Measurements from ENCODE around the gene MAPK13.
"Not testable (repeated sequence)": the region's sequence is repeated elsewhere in the genome, so short reads cannot be mapped to it uniquely, and the experiment has no call there.

The MAPK13 gene

DNA sequence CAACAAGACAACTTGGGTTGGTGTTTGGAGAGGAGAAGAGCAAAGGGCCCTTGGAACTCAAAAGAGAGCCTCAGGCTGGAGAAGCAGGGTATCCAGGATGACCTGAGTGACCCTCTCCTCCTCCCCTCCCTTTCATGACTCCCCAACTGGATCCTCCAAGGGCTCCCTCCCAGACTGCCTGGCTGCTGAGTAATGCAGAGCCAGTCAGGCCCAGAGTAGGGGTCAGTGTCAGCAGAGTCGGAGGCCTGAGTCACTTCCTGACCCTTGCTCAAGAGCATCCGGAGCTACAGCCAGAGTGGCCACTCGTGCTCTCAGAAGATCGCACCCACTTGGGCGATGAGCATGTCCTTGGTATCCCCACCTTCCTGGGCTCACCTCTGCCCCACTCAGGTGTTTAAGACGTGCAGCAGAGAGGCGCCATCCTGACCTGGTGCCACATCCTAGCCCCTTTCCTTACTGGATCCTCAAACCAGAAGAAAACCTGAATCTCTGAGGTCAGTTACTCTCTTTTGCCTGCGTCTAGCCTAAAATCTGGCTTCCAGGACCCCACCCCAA, 2.8 kb upstream of the MAPK13 start:
- DNase-seq (ENCODE audit: low spot score) = no peak

DNA sequence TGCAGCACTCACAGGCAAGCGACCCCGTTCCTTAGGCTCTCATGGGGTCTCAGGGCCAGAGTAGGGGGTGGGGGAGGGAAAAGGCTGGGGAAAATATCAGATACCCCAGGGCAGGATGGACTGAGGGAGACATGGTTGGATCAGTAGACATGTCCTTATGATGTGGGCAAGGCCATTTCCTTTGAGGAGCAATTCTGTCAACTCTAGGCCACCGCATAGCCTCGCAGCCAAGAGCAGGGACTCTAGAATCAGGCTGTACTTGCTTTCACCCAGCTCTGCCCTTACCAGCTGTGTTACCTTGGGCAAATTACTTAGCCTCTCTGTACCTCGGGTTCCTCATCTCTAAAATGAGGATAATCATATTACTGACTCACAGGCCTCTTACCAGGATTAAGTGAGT, 2.2 kb upstream of the MAPK13 start:
- no peak for DNase-seq (ENCODE audit: low spot score)

DNA sequence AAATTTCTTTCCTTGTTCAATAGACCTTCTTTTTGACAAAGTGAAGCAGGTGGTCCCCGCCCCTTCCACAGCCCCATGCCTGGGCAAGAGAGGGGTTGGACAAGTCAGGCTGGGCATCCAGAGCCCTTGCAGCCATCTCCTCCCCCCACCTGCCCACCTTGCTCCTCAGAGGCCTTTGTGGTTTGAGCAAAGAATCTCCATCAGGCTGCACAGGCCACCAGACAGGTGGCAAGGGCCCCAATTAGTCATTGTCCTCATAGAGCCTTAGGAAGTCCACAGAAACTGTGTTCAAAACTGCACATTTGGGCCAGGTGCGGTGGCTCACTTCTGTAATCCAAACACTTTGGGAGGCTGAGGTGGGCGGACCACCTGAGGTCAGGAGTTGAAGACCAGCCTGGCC, 1.5 kb upstream of the MAPK13 start:
- DNase-seq (ENCODE audit: low spot score) = no peak

DNA sequence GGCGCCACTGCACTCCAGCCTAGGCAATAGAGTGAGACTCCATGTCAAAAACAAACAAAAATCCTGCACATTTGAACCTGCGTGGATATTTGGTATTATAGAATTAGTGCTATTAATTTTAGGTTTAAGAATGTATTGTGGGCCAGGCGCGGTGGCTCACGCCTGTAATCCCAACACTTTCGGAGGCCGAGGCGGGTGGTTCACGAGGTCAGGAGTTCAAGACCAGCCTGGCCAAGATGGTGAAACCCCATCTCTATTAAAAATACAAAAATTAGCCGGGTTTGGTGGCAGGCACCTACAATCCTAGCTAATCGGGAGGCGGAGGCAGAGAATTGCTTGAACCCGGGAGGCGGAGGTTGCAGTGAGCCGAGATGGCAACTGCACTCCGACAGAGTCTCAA, 979 bp upstream of the MAPK13 start:
- DNase-seq (ENCODE audit: low spot score) = not testable (repeated sequence)

DNA sequence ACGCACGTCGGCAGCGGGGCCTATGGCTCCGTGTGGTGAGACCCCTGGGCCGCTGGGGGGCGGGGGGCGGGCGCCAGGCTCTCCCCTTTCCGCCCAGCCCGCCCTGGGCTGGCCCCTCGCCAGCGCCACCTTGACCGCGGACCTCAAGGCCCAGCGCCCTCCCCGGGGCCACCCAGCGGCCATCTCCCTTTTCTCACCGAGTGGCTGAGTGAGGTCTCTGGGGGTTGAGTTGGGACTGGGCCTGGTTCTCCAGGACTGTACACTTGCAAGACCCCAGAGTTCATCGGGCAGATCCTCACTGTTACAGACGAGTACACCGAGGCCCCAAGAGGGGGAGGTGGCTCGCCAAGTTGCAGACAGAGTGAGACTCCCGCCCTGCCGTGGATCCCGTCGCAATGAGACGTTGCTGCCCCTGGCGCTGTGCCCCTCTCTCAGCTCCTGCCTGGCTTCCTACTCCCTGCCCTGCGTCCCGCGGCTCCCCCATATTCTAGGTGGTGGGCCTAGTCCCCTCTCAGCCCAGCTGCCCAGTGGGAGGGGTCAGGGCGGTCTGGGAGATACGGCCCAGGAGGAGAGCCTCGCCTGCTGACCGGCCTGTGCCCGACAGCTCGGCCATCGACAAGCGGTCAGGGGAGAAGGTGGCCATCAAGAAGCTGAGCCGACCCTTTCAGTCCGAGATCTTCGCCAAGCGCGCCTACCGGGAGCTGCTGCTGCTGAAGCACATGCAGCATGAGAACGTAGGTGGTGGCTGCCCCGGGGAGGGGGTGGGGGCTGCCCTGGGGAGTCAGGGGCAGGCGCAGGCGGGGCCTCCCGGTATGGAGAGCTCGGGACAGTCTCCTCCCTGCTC, 576 bp downstream of the MAPK13 start:
- no peak for DNase-seq (ENCODE audit: low spot score)

DNA sequence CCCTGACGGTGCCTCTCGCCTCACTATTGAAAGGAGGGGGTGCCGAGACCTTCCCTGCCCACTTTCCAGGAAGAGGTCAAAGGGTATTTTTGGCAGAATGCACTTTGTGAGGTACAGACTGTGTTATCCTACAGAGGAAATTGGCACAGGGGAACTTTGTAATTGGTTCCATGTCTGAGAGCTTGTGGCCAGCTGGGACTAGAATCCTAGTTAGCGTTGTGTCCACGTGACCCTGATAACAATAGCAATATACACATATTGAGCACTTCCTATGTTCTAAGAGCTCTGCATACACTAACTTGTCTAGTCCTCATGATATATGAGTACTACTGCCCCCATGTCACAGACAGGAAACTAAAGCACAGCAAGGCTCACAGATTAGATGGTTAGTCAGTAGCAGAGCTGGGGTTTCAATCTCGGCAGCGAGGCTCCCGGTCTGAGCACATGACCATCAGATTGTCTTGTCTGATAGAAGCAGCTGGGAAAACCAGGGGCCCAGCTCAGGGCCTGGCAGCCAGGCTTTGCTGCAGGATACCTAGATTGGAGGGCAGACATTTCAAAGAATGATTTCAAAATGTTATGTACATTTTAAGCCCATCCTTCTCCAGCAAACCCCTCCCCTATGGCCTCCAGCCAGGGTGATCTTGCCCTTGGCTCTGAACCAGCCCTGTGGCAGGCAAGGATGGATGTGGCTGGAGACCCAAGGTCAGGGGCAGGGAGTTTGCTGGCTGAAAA, 1.4 kb downstream of the MAPK13 start:
- DNase-seq (ENCODE audit: low spot score) = no peak

DNA sequence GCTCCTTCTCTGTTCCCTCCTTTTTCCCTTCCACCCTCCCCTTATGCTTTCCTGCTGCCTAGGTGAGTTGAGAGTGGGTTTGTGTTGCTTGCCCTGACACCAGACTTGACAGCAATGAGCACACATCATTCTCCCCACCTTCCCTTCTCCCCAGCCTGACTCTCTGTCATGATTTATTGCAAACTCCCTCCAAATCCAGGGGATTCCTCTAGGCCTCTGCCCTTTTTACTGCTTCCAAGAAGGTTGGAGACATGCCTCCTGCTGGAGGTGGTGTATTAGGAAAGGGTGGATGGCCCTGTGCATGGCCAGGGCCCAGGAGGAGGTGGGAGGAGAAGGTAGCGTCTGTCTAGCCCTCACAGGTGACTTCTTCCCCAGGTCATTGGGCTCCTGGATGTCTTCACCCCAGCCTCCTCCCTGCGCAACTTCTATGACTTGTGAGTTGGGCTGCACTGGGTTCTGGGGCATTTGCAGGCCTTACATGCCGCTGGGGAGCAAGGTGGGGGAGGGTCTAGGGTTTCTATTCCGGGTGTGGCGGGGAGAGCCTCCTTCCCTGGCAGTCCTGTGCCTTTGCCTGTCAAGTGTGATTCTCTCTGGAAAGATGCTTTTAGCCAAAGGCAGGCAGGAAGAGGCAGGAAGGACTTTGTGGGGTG, 2.1 kb downstream of the MAPK13 start:
- no peak for DNase-seq (ENCODE audit: low spot score)

DNA sequence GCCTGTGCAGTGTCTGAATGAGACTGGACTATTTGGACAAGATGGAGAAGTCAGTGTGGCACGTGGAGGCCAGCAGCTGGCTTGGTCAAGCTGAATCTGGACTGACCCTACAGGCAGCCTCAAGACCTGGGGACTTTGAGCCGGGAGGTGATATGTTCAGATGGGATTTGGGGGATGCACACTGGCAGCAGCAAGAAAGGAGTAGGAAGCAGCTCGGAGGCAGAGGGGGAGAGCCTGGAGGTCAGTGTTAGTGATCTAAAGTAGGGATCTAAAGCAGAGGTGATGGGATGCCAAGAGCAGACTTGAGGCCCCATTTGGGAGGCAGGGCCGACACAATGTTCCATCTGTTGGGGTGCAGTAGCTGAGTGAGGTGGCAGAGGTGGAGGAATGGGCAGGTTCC, 2.8 kb downstream of the MAPK13 start:
- DNase-seq (ENCODE audit: low spot score) = no peak

DNA sequence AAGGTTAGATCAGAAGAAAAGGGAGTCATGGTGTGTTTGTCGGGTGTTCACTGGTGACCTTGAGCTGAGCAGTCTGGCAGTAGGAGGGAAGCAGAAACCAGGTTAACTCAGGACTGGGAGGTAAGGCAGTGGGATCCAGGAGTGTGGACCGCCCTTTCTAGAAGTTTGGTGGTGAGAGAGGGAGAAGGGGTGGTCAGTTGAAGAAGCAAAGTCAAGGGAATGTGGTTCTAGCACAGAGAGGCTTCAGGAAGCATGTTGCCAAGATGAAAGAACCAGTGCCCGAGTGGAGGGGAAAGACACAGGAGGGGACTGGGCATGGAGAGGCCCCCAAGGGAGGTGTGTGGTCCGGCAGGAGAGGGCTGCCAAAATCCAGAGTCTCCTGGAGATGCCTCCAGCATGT, 3.6 kb downstream of the MAPK13 start:
- DNase-seq (ENCODE audit: low spot score) = no peak

DNA sequence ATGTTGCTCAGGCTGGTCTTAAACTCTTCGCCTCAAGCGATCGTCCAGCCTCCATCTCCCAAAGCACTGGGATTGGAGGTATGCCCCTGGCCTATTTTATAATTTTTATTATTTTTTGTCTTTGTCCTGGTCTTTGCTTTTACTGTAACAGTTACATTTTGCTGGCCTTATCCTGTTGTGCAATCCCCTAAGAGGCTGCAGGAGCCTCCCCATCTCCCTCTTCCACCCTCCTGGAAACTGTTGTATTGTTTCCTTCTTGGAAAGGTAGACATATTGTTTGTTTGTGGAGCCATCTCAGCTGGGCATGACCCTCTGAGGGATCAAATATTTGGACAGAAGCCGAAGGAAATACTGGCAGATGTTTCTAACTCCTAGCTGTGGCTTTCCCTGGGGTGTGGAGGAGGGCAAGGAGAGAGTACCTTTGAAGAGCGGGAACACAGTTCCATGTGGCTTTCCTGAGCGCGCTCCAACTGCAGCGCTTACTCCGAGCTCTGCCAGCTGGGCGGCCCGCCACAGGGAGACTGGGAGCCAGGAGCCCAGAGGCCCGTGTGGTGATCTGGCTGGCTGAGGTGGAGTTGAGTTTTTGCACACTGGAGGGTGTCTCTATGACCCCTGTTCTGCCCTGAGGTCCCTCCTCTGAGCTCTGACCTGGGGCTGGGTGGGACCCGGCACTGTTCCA, 4.9 kb downstream of the MAPK13 start:
- no peak for DNase-seq (ENCODE audit: low spot score)

DNA sequence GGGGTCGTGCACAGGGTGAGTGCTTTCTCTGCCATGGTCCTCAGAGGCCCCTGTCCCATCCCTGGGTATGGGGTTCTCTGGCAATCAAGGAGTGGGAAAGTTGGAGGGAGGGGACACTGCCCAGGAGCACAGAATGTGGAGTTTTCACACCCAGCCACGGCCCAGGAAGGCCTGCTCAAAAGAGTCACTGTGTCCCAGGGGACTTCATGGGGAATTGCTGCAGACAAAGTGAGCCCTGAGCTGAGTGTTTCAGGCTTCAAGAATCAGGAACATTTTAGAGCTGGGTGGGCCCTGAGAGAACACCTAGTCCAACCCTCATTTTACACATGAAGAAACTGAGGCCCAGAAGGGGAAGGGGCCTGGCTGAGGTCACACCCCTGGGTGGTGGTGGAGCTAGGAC, 5.7 kb downstream of the MAPK13 start:
- no peak for DNase-seq (ENCODE audit: low spot score)

DNA sequence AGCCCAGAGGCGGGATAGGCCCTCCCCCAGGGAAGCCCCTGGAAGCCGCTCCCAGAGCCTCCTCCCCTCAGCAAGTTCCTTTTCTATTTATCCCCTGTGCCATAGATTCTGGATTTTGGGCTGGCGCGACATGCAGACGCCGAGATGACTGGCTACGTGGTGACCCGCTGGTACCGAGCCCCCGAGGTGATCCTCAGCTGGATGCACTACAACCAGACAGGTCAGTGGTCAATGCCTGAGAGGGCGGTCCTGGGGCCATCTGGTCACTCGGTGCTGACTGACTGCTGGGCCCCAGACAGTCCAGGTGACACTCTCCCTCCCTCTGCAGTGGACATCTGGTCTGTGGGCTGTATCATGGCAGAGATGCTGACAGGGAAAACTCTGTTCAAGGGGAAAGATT, 6.2 kb downstream of the MAPK13 start:
- DNase-seq (ENCODE audit: low spot score) = no peak

DNA sequence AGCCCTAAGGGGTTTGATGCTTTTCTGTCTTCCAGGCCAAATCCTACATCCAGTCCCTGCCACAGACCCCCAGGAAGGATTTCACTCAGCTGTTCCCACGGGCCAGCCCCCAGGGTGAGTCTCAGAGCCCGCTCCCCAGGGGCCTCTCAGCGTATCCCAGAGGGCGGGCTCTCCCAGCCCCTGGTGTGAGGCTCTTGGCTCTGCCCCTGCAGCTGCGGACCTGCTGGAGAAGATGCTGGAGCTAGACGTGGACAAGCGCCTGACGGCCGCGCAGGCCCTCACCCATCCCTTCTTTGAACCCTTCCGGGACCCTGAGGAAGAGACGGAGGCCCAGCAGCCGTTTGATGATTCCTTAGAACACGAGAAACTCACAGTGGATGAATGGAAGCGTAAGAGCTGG, 8.4 kb downstream of the MAPK13 start:
- no peak for DNase-seq (ENCODE audit: low spot score)

DNA sequence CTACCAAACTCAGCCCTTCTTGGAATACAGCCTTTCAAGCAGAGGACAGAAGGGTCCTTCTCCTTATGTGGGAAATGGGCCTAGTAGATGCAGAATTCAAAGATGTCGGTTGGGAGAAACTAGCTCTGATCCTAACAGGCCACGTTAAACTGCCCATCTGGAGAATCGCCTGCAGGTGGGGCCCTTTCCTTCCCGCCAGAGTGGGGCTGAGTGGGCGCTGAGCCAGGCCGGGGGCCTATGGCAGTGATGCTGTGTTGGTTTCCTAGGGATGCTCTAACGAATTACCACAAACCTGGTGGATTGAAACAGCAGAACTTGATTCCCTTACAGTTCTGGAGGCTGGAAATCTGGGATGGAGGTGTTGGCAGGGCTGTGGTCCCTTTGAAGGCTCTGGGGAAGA, 9.1 kb downstream of the MAPK13 start:
- DNase-seq (ENCODE audit: low spot score) = no peak

DNA sequence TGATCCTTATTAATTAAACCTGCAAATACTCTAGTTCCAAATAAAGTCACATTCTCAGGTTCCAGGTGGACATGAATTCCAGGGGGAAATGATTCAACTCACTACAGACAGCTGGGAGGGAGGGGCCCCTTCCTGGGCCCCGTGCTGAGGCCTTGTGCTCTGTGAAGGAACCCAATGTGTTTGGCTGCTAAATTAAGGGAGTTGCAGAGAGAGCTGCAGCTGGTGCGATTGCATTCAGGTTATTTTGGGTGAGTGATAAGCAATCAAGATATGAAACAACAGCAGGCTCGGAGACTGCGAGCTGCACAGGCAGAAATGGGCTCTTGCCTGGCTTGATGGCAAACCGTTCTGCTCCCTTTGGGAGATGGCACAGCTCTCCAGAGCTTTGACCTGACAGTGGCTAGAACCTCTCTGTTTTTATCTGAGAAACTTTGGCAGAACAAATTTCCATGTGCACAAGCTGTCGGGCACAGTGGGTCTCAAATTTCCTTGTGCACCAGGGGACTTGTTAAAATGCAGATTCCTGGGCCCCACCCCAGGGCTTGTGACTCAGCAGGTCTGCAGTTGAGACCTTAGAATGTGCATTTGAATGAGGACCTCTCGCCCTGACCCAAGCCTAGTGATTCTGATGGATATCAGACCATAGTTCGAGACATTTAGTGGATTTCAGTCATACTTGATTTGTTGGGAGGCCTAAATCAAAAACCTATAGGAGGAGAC, 9.8 kb downstream of the MAPK13 start:
- DNase-seq (ENCODE audit: low spot score) = peak; percentile 48

DNA sequence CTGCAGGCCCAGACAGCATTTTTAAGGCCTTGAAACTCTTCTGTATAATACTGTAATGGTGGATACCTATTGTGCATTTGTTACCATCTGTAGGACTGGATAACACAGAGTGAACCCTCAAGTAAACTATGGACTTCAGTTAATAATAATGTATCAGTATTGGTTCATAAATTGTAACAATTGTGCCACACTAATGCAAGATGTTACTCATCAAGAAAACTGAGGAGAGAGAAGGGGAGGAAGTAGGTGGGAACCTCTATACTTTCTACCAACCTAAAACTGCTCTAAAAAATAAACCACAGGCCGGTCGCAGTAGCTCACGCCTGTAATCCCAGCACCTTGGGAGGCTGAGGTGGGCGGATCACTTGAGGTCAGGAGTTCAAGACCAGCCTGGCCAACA, 10.8 kb downstream of the MAPK13 start:
- no peak for DNase-seq (ENCODE audit: low spot score)

DNA sequence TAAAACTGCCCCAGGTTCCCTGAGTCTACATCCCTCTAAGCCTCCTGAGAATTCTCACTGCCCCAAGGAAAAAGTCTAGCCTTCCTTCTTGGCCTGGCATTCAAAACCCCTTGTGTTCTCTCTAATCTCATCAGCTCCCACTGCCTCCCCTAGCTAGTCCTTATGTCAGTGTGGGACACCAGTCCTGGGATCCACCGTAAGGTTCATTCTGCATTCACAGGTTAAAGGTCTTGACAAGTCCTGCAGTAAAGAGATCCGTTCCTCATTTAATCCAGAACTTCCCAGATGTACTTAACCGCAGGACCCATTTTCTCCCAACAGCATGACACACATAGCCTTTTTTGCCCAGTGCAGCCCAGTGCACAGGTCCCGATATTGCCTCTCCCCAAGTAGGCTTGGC, 11.6 kb downstream of the MAPK13 start:
- no peak for DNase-seq (ENCODE audit: low spot score)

DNA sequence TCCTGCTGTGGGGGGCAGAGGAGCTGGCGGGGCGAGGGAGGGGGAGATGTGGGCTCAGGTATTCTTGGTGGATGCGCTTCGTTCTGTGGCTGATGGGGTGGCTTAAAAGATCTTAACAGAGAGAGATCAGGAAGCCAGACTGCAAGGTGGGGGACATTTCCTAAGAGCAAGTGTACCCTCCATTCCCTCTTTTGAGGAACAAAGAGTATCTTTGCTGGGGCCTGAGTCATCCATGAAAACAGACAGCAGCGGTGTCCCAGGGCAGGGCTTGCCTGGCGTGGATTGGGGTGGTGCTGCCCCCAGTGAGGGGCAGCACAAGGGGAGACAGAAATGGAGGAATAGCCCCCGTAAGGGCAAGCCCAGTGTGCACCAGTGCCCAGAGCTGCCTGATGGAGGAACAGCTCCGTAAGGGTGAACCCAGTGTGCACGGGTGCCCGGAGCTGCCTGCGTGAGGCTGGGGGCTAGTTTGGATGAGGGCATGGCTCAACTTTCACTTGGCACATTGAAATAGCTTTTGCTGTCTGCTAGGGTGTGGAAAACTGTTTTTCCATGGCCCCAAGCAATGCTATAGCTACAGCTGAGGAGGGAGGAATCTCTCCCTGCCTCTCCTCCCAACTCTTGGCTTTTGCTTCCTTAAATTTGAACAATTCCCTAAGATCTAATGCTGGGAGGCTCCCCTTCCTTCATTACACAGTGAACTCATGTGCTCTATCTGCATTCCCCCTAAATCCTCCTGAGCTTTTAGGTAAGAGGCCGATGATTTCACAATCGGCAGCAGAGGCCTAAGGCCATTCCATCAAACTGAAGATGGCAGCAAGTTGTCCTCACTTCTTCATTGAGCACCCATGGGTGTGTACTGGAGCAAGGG, 12.9 kb downstream of the MAPK13 start:
- DNase-seq (ENCODE audit: low spot score) = no peak

DNA sequence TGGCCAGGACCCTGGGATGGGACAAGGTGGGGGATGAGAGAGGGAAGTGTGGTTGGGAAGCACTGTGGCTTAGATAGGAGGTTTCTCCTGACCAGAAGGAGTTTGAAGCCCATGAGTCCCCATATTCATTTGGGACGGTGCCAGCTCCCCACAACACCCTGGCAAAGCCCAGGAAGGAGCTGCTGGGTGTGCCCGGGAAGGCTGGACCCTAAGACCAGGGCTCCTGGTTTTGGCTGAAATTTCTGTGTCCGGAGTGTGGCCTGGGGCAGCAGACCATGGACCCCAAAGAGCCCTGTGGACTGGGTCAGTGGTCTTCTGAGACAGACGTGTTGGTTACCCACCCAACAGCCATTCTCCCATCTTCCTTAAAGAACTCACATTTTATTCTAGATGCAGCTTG, 15.2 kb downstream of the MAPK13 start:
- DNase-seq (ENCODE audit: low spot score) = no peak

DNA sequence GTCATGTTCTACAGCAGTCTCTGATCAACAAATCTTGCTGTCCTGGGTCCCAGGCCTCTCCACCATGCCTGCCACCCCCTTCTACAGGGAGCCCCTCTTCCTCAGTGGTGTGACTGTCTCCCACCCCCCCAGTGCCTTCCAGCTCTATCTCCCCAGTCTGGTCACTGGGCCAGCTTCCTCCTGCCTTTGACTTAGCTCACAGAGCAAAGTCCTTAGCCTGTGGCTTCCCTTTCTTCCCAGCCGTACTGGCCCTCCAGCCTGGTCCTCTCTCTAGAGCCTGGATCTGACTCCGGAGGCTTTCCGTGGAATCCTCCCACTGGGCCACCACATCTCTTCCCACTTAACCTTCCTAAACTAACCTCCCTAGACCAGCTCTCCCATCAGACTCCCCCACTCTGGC, 17.0 kb downstream of the MAPK13 start:
- DNase-seq (ENCODE audit: low spot score) = no peak

DNA sequence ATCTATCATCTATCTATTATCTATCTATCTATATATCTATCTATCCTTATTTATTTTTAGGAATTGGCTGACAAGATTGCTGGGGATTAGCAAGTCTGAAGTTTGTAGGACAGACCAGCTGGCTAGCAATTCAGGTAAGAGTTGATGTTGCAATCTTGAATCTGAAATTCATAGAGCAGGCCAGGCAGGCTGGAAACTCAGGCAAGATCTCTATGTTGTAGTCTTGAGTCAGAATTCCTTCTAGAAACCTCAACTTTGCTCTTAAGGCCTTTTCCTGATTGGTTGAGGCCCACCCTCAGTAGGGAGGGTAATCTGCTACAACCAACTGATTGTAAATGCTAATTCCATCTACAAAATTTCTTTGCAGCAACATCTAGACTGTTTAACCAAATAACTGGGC, 19.2 kb downstream of the MAPK13 start:
- no peak for DNase-seq (ENCODE audit: low spot score)

All from Ammon's horn (tissue), 1 donor.